ENCODE results near the gene QSER1. TPM values are rescaled to one million over a fixed set of nuclear protein-coding genes. Genes with fewer than 3 reads are reported as not detected.

The QSER1 gene
- total RNA-seq, 4 donors from 2014 or later: 17.2 to 79.4 (median 43.8) TPM

GRCh38 chr11:32939046-32939445 lies 46.4 kb downstream of the QSER1 start:
- H3K27ac ChIP-seq: no peak overlapping the region
- DNase-seq: no peak
- H3K4me3 ChIP-seq: no peak overlapping the region
- no peak for TF ChIP-seq POLR2A (IDR thresholded peaks at IDR 0.05)
- no peak for TF ChIP-seq CTCF (IDR thresholded peaks at IDR 0.05)
- H3K27me3 ChIP-seq: no peaks in the 10 kb centered on the region
- no peaks in the 10 kb centered on the region for H3K36me3 ChIP-seq
- H3K4me1 ChIP-seq: no peaks in the 10 kb centered on the region
- intact Hi-C loops (cut with DNase I; ENCODE audit: low total_unique reads): no loop called here
- H3K9me3 ChIP-seq: no peaks in the 10 kb centered on the region

DNA sequence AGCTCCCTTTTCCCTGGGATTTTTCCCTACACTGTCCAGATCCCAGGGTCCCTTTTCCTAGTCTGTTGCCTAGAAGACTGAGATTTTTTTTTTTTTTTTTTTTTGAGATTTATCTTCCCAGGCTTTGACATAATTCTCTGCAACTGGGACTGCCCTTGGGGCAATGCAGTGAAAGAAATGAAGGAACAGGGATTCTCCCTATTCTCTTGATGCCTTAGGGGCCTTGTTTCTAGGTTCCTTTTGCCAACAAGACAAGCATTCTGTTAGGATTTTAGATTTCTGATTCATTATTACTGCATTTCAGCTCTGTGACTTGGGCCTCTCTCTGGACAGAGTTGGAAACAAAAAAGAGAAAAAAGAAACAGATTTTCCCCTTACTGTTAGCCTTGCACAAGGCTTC lies 47.3 kb downstream of the QSER1 start:
- no peak overlapping the region for H3K27ac ChIP-seq
- no peaks in the 10 kb centered on the region for H3K36me3 ChIP-seq
- DNase-seq: no peak
- TF ChIP-seq CTCF (IDR thresholded peaks at IDR 0.05): no peak
- TF ChIP-seq POLR2A (IDR thresholded peaks at IDR 0.05): no peak
- H3K9me3 ChIP-seq: no peaks in the 10 kb centered on the region
- no peaks in the 10 kb centered on the region for H3K4me1 ChIP-seq
- no peaks in the 10 kb centered on the region for H3K27me3 ChIP-seq
- H3K4me3 ChIP-seq: no peak overlapping the region
- intact Hi-C loops (cut with DNase I; ENCODE audit: low total_unique reads): no loop called here

- Histone ChIP-seq H3K27me3 (no peaks in the 10 kb centered on the region), H3K4me3 (no peak overlapping the region), H3K4me1 (no peaks in the 10 kb centered on the region), H3K9me3 (no peaks in the 10 kb centered on the region), H3K36me3 (no peaks in the 10 kb centered on the region), H3K27ac (no peak overlapping the region)
- TF ChIP-seq CTCF (IDR thresholded peaks at IDR 0.05) (no peak), POLR2A (IDR thresholded peaks at IDR 0.05) (no peak)
- no peak for DNase-seq
- intact Hi-C loops (cut with DNase I; ENCODE audit: low total_unique reads): no loop called here
Observed at GRCh38 chr11:32940865-32941264, 48.3 kb downstream of the QSER1 start.

DNA sequence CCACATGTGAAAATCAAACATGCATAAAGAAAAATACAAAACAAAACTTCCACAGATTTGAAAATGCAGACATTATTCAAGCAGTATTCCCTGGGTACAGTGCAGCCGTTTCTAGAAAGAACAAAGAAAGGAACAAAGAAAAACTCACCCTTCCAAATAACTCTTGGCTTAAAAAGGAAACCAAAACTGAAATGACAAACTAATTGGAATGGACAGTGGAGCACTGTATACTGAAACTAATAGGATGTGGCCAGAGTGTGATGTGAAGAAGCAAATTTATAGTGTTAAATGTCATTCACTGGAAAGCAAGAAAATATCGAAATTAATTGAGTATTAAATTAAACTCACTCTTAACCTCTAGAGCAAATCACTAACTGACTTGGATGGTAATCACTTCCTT lies 55.4 kb downstream of the QSER1 start:
- no peak overlapping the region for H3K27ac ChIP-seq
- no peak overlapping the region for H3K4me3 ChIP-seq
- no peaks in the 10 kb centered on the region for H3K27me3 ChIP-seq
- H3K9me3 ChIP-seq: no peaks in the 10 kb centered on the region
- no peaks in the 10 kb centered on the region for H3K36me3 ChIP-seq
- TF ChIP-seq CTCF (IDR thresholded peaks at IDR 0.05): no peak
- DNase-seq: no peak
- intact Hi-C loops (cut with DNase I; ENCODE audit: low total_unique reads): no loop called here
- no peaks in the 10 kb centered on the region for H3K4me1 ChIP-seq

DNA sequence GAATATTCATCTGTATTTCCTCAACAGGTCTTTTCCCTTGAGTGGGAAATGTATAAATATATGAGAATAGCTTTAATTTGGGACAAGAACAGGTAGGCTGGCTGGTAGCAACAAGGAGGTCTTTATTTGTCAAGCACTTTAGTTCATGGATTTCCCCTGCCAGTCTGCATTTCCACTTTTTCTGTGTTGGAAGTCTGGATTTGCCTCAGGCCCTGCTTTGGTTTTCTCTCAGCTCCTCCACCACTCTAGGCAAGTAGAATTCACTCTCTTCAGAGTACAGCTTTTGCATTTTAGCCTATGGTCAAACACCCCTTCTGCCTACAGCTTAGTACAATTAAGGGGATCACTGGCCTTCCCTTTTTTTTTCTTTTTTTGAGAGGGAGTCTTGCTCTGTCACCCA lies 57.1 kb downstream of the QSER1 start:
- Histone ChIP-seq H3K4me1 (no peaks in the 10 kb centered on the region), H3K9me3 (no peaks in the 10 kb centered on the region), H3K4me3 (no peak overlapping the region), H3K27me3 (no peaks in the 10 kb centered on the region), H3K36me3 (no peaks in the 10 kb centered on the region), H3K27ac (no peak overlapping the region)
- intact Hi-C loops (cut with DNase I; ENCODE audit: low total_unique reads): no loop called here
- TF ChIP-seq POLR2A (IDR thresholded peaks at IDR 0.05): no peak
- DNase-seq: no peak

- intact Hi-C loops (cut with DNase I; ENCODE audit: low total_unique reads): no loop called here
Observed at GRCh38 chr11:32952421-32952820, 59.8 kb downstream of the QSER1 start.

More at GRCh38 chr11:32952421-32952820, 59.8 kb downstream of the QSER1 start:
- Histone ChIP-seq H3K27ac (no peak overlapping the region), H3K4me1 (no peaks in the 10 kb centered on the region), H3K4me3 (no peak overlapping the region), H3K36me3 (no peaks in the 10 kb centered on the region), H3K27me3 (no peaks in the 10 kb centered on the region), H3K9me3 (no peaks in the 10 kb centered on the region)
- no peak for DNase-seq
- TF ChIP-seq POLR2A (IDR thresholded peaks at IDR 0.05): no peak

Measured in uterus (tissue), 4 donors.